HG02588 (cell line): Measurements from ENCODE around the gene GCNT3.

Source experiments
- ATAC-seq: cut with Tn5 transposase; IDR thresholded peaks from one replicate; pipeline ENCODE4 v1.9.1; 2021; ENCODE audit warnings: mild to moderate bottlenecking, moderate library complexity; ENCODE audit not compliant: unreplicated experiment

GCNT3 gene, protein sequence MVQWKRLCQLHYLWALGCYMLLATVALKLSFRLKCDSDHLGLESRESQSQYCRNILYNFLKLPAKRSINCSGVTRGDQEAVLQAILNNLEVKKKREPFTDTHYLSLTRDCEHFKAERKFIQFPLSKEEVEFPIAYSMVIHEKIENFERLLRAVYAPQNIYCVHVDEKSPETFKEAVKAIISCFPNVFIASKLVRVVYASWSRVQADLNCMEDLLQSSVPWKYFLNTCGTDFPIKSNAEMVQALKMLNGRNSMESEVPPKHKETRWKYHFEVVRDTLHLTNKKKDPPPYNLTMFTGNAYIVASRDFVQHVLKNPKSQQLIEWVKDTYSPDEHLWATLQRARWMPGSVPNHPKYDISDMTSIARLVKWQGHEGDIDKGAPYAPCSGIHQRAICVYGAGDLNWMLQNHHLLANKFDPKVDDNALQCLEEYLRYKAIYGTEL

DNA sequence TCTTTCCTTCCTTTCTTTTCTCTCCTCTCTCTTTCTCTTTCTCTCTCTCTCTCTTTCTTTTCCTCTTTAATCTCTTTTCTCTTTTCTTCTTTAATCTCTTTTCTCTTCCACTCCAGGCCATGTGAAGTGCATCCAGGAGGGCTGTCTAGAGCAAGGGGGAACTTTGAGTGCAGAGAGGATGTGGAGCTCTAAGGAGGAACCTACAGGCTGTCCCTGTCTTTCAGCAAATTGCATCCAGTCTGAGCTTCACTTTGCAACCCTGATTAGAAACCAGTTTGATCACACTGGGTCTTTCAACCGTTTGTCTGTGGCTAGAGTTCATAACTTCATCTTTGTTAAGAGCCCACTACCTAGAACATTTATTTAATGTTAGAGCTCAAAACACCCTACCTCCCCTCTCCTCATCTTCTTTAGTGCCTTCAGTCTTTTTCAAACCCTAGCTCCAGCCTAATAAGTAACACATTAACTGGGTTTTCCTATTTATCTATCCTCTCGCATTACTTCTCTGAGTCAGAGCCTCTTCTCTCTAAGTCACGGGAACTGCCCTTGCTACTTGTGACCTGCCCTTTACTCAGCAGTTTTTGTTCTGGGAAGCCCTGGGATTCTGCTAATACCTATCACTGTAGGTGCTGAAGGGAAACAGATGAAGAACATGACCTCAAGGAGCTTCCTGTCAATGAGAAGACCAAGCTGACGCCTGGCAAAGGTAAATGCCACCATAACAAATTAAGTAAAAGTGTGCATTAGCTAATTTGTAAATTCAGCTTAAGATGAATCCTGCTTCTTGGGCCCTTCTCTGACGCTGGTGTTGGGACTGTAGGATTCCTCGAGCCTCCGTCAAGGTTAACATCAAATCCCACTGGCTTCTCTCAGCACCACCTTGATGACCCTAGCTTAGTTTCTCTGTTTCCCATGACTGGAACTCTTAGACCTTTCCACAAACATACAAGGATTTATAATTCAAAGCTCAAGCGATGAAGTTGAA is at the start of gene GCNT3:
TSS of gene GCNT3 (plus strand) at position 508 of the 985 bp plus-strand sequence. CDS start 6,456 bp downstream, outside the sequence.
- ATAC-seq, result no peak

DNA sequence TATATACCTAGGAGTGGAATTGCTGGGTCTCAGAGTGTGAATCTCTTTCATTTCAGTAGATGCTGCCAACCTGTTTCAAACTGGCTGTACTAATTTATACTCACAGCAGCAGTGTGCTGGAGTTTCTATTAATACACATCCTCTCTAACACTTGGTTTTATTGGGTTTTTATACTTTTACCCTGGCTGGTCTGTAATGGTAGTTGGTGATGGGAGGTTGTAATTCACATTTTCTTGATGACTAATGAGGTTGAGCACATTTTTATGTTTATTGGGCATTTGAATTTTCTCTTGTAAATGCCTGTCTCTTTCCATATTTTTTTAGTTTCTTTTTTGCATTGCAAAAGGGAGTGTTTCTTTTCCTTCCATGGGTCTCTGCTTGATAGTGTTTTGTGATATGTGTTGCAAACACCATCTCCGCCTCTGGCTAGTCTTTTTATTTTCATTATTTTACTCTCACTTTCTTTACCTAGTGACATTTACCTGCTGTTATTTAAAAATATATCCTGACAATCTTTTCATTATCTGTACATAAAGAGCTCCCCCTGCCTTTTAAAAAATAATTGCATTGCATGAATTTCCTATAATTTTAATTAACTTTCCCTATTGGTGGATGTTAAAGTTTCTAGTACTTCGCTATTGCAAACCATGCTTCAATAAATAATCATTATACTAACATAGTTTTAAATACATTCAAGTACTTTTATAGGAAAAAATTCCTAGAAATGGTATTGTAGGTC is 49.0 kb upstream of the GCNT3 start:
- no peak for ATAC-seq

DNA sequence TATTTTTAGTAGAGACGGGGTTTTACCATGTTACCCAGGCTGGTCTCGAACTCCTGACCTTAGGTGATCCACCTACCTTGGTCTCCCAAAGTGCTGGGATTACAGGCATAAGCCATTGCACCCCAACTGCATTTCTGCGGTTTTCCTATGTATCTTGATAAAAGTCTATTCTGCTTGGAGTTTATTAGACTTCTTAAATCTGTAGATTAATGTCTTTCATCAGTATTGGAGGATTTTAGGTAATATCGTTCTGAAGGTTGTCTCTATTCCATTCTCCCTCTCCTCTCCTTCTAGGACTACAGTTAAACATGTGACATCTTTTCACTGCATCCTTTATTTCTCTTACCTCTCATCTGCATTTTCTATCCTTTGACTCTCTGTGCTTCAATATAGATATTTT is 46.3 kb upstream of the GCNT3 start:
- ATAC-seq, result no peak

DNA sequence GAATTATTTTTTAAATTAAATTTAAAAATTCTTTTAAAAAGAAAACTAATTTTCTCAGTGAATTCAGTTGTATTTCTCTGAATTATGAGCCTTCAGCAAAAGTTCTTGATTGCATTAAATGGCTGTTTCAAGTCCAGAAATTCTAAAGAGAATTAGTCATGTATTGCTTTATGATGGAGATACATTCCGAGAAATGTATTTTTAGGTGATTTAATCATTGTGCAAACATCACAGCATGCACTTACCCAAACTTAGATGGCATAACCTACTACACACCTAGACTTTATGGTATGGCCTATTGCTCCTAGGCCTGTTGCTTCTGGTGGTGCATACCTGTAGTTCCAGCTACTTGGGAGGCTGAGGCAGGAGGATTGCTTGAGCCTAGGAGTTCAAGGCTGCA is 44.3 kb upstream of the GCNT3 start:
- no peak for ATAC-seq

DNA sequence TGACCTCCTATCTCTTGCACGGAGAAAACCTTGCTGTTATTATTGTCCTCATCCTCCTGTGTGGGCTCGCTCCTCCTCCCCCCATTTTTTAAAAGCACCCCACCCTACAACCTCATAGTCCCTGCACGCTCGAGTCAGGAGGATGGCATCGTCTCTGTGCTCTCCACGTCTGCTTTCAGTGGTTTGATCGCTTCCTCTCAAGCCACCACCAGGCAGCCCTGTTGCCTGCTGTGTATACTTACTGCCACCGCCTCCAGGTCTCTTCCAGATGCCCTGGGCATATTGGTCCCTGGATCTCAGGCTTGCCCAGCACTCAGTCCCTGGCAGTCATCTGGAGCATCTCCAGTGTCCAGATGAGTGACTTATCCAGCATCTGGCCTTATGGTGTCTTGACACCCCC is 42.1 kb upstream of the GCNT3 start:
- ATAC-seq, result no peak

DNA sequence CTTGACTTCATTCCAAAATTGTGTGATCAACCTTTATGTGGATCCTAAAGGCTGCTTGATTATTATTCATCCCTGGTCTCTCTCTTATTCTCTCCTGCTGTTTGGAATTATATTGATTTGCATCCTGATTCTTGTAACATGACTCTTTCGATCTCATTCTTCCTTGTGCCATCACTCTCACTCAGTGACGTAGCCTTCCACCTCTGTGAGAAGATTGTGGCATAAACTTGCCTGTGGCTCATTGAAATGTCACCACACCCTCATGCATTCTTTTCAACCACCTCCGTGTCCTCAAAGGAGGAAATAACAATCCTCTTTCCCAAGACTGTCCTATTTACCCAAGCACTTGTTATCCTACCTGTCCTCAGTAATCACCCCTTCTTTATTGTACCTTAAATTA is 41.3 kb upstream of the GCNT3 start:
- ATAC-seq, result no peak

DNA sequence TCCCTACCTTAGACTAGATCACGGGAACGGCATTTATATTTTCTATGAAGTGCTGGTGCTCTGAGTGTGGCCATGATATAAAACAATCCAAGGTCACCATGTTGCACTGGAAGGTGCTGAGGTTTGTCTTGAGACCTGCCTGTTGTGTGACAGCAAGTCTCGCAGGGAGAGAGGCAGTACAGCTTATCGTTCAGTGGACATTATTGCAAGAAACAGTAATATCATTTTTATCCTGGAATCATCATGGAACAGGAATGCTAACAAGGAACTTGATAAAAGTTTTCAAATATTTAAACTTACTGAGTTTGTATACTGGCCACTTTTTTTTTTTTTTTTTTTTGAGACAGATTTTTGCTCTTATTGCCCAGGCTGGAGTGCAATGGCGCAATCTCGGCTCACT is 40.0 kb upstream of the GCNT3 start:
- ATAC-seq, result no peak

DNA sequence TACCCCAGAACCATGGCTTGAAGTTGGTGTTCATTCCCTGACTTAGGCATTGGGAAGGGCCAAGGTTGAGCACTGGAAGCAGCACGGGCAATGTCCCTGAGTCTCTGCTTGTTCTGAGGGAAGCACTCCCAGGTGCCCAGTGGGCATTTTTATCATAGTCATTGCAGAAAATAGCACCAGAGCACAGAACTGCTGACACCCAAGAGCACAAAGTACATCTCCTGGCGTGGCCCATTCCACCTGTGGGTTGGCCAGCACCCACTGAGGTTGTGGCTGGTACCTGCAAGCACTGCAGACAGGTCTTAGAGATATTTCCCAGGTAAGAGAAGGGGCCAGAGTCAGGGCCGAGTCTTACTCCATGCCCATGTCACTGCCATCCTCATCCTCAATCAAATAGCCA is 28.5 kb upstream of the GCNT3 start:
- no peak for ATAC-seq

DNA sequence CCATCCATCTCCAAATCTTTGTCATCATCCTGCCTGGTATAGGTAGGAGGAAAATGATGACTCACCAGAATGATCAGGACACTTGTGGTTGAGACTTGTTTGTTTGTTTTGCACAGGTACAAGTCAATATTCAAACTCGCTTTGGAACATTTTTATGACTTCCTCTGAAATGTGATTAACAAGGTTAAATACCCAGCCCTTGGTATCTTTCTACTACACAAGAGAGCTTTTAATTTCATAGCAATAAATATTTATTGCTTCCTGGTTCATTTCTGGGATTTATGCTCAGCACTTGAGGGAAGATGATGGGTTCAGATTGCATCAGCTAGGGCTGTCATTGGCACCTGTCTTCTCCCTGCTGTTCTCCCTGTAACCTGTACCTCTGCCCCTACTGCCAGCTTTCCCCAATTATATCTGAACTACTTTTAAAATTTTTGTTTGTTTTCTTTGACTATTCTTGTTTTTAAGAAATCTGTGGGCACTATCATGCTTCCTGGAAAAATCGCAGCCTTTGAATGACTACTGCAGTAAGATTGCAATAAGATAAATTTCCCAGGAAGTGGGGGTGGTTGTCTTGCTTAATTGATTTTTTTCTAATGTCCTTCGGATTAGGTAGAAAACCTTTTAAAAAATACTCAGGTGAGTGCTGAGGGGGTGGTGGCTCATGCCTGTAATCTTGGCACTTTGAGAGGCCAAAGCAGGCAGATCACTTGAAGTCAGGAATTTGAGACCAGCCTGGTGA is 24.3 kb upstream of the GCNT3 start:
- no peak for ATAC-seq

DNA sequence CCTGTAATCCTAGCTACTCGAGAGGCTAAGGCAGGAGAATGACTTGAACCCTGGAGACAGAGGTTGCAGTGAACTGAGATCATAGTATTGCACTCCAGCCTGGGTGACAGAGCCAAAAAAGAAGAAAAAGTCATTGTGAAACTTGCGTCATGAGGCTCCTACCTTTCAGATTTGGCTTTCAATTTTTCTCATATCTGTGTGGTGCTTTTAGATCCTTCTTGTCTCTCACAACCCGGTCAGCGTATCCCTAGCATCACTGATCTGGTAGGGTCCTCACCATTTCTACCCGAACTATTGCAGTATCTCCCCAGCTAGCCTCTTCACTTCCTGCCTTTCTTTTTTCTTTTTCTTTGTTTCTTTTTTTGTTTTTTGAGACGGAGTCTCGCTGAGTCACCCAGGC is 21.6 kb upstream of the GCNT3 start:
- ATAC-seq, result no peak

DNA sequence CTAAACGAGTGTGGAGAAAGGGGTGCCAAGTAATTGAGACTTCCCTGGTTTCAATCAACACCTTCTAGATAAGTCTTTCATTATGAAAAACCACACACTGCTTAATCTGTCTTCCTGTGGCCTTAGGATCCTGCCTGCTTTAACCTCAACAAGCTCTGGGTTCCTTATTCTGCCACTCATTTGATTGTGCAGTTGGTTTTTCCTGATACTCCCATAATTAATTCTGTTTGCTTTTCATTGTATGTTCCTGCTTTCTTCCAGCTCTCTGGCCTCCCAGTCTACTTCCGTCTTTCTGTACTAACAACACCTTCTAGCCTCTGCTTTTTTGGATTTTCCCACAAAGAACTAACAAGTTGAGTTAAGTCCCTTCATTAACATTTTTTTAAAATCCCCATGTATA is 20.2 kb upstream of the GCNT3 start:
- ATAC-seq, result no peak

DNA sequence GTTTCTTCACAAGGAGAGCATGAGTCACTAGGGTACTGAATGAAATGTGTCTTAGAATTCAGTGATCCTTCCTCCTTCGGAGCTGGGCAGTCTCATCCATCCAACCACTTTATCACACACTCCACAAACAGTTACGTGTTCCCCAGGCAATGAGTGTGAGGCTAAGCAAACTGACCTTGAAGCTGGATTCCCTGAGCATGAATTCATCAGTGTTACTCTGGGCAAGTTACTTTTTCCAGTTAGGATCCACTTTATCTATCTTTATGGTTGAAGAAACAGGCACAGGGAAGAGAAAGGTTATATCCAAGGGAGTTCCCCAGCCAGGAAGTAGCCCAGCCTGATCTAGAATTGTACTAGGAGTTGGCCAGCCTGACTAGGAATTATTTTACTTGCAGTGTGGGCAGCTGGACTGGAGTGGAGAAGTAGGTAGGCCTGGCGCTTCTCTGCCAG is 17.1 kb upstream of the GCNT3 start:
- no peak for ATAC-seq

DNA sequence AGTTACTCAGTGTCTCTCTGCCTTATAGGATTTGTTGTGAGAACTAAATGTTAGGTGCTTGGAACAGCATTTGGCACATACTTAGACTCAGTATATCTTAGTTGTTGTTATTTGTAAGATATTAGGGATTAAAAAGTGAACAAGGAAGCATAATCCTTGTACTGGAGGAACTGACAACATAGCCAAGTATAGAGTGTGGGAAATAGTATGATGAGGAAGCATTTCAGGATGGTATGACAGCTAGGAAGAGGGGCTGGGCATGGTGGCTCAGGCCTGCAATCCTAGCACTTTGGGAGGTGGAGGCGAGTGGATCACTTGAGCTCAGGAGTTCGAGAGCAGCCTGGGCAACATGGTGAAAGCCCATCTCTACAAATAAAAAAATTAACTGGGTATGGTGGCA is 16.6 kb upstream of the GCNT3 start:
- ATAC-seq, result no peak

DNA sequence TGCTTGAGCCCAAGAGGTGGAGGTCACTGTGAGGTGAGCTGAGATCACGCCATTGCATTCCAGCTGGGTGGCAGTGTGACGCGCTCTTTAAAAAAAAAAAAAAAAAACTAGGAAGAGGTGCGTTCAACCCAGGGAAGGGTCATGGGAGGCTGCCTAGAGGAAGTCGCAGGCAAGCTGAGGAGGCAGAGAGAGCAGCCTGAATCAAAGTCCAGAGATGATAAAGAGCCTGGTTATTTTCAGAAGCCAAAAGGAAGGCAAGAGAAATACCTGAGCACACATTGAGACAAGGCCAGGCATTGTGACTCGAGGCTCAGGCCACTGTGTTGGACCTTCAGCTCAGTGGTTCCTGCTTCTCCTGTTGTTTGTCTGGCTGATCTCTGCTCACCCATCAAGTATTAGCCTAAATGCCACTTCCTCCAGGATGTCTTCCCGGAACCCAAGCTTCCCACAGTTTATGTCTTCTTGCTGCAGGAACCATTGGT is 16.1 kb upstream of the GCNT3 start:
- no peak for ATAC-seq

DNA sequence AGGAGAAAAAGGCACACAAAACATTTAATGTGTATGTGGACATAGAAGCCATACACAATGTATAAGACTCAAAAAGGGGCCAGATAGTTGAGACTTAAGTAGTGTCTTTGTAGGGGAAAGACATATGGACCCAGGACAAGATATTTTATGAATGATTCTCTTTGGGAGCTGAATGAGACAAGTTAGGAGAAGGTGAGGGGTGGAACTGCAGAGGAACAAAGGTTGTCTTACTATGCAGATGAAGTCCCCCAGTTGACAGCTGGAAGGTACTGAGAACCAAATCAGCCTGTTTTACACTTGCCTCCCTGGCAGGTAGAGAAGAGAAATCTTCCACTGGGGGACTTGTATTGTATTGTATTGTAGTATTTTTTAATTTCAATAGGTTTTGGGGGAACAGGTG is 14.9 kb upstream of the GCNT3 start:
- ATAC-seq, result no peak

DNA sequence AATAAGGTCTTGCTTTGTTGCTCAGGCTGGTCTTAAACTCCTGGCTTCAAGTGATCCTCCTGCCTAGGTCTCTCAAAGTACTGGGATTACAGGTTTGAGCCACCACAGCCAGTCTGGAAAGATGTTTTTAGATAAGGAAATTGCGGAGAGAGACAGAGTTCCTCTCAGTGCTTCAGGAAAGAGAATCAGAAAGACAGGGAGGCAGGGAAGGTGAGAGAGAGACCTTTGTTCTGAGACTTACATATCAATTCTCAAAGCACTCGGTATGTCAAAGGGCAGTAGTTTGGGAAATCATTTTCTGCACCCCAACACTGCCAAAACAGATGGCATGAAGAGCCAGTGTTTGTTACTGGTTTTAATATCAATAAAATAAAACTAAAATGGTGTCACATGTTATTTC is 13.1 kb upstream of the GCNT3 start:
- ATAC-seq, result no peak

DNA sequence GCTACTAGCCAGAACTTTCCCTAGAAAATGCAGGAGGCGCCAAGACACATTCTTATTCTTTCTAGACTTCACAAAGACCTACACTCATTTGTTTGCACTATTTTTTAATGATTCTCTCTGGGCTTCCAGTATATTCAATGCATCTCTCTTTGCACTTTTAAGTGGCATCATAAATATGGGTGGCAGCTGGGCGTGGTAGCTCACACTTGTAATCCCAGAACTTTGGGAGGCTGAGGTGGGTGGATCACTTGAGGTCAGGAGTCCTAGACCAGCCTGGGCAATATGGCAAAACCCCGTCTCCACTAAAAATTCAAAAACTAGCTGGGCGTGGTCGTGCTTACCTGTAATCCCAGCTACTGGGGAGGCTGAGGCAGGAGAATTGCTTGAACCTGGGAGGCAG is 5.6 kb upstream of the GCNT3 start:
- ATAC-seq, result no peak

DNA sequence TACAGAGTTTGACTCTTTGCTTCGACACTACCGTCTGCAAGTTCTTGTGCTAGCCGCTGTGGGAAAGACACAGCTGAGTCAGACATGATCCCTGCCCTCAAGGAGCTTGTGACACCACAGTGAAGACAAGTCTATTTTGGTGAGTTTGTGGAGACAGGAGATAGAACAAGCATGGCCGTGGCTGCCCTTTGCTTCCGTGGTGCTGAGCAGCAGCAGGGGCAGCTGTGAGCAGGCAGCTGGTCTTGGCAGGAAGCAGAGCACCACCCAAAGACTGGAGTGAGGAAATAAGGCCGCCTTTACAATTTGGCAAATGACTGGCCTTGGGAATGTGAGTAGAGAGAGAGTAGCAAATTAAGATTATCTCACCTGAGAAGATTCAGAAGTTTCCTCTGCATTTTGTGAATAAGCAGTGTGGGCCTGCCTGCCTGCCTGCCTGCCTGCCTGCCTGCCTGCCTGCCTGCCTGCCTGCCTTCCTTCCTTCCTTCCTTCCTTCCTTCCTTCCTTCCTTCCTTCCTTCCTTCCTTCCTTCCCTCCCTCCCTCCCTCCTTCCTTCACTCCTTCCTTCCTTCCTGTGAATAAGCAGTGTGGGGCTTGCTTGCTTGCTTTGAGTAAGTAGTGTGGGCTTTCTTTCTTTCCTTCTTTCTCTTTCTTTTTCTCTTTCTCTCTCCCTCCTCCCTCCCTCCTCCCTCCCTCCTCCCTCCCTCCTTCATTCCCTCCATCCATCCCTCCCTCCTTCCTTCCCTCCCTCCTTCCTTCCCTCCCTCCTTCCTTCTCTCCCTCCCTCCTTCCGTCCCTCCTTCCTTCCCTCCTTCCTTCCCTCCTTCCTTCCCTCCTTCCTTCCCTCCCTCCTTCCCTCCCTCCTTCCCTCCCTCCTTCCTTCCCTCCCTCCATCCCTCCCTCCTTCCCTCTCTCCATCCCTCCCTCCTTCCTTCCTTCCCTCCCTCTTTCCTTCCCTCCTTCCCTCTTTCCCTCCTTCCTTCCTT is 1.6 kb upstream of the GCNT3 start:
- no peak for ATAC-seq

DNA sequence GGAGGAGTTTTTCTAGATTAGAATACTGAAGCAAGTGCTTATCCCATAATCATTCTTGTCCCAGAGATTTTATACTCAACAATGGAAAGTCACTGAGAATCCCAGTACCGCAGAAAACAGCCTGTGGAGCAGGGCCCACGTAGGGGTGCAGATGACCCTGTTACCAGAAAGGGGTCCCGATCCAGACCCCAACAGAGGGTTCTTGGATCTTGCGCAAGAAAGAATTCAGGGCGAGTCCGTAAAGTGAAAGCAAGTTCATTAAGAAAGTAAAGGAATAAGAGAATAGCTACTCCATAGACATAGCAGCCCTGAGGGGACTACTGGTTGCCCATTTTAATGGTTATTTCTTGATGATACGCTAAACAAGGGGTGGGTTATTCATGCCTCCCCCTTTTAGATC is 2.6 kb downstream of the GCNT3 start:
- no peak for ATAC-seq
